Activated CD4-positive, CD25-positive, alpha-beta regulatory T cell treated with anti-CD3 and anti-CD28 coated beads, Interleukin-2, amount 50 U/mL, for 24 hours (primary cell): Measurements from ENCODE around the gene PRKCA.

Experiments
- ATAC-seq, 2 donors: fragments of 150-1000 bp; cut with Tn5 transposase; one replicate each; pipeline ENCODE4 v1.10.0; 2021; ENCODE audit warnings: mild to moderate bottlenecking in 1 of 2, moderate library complexity in 1 of 2

PRKCA gene

GRCh38 chr17:66354981-66355380 is 52.6 kb downstream of the PRKCA start:
- ATAC-seq: no peak

- no peak for ATAC-seq
Measured at GRCh38 chr17:66355510-66355909, 53.1 kb downstream of the PRKCA start.

GRCh38 chr17:66357037-66357436 is 54.6 kb downstream of the PRKCA start:
- no peak for ATAC-seq

GRCh38 chr17:66359351-66359750 is 56.9 kb downstream of the PRKCA start:
- ATAC-seq: no peak

- peak in 1 of 2 donors; percentile 28 for ATAC-seq
Measured at GRCh38 chr17:66360961-66361565, 58.6 kb downstream of the PRKCA start.

- ATAC-seq: peak in 1 of 2 donors; percentile 48
Measured at GRCh38 chr17:66364508-66364907, 62.1 kb downstream of the PRKCA start.

- peak in 1 of 2 donors; percentile 38 for ATAC-seq
Measured at GRCh38 chr17:66364990-66365490, 62.6 kb downstream of the PRKCA start.

- no peak for ATAC-seq
Measured at GRCh38 chr17:66365903-66366302, 63.5 kb downstream of the PRKCA start.

- no peak for ATAC-seq
Measured at GRCh38 chr17:66367107-66367506, 64.7 kb downstream of the PRKCA start.

GRCh38 chr17:66369830-66370229 is 67.4 kb downstream of the PRKCA start:
- ATAC-seq: no peak

- ATAC-seq: no peak
Measured at GRCh38 chr17:66371561-66371960, 69.1 kb downstream of the PRKCA start.

- peak; percentile 87 to 91 for ATAC-seq
Measured at GRCh38 chr17:66372182-66372581, 69.8 kb downstream of the PRKCA start.

GRCh38 chr17:66373079-66373478 is 70.7 kb downstream of the PRKCA start:
- no peak for ATAC-seq

- peak; percentile 47 to 48 for ATAC-seq
Measured at GRCh38 chr17:66373944-66374817, 71.8 kb downstream of the PRKCA start.

GRCh38 chr17:66375121-66375520 is 72.7 kb downstream of the PRKCA start:
- no peak for ATAC-seq

- no peak for ATAC-seq
Measured at GRCh38 chr17:66378296-66378695, 75.9 kb downstream of the PRKCA start.

- ATAC-seq: no peak
Measured at GRCh38 chr17:66379544-66379943, 77.1 kb downstream of the PRKCA start.

GRCh38 chr17:66379996-66380395 is 77.6 kb downstream of the PRKCA start:
- ATAC-seq: no peak

- ATAC-seq: no peak
Measured at GRCh38 chr17:66381701-66382362, 79.4 kb downstream of the PRKCA start.

- peak in 1 of 2 donors; percentile 48 for ATAC-seq
Measured at GRCh38 chr17:66383333-66383732, 80.9 kb downstream of the PRKCA start.

GRCh38 chr17:66386498-66387351 is 84.3 kb downstream of the PRKCA start:
- no peak for ATAC-seq

GRCh38 chr17:66387392-66387981 is 85.1 kb downstream of the PRKCA start:
- no peak for ATAC-seq
